NCI-H1048 (cell line): ENCODE results near the gene PMM2.

Experiments used
- DNase-seq: peaks from one replicate; lab custom pipeline; 2025; lab: John Stamatoyannopoulos, UW

PMM2 gene

DNA sequence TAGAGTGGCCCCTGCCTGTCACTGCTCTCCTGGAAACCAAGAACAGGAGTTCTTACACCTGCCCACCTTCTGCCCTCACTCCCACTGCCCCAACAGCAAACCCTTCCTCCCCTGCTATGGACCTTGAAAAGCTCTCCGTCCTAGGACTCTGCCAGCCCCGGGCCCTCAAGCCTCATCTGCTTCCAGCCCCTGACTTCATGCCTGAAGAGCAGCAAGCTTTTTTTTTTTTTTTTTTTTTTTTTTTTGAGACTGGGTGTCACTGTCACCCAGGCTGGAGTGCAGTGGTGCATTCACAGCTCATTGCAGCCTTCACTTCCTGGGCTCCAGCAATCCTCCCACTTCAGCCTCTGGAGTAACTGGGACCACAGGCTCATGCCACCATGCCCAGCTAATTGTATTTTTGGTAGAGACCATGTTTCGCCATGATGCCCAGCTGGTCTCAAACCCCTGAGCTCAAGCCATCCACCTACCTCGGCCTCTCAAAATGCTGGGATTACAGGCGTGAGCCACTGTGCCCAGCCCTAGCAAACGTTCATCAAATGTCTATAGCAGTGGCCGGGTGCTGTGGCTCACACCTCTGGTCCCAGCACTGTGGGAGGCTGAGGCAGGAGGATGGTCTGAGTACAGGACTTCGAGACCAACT lies 54.2 kb downstream of the PMM2 start:
- DNase-seq, result no peak

DNA sequence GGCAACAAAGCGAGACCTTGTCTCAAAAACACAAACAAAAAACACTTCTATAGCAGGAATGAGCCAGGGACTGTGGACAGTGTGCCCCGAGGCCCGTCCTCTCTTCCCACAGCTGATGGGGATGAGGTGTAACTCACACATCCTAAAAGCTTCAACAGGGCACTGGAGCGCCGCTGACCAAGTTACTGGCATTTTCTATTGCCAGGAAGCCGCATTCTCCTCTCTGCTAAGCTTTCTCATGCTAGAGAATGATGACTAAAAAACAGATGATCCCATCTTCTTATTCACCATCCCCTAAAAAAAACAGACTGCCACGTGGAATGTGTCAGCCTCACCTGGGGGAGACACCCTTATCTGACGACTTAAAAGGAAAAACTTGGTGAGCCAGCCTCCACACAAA lies 54.9 kb downstream of the PMM2 start:
- DNase-seq, result no peak

DNA sequence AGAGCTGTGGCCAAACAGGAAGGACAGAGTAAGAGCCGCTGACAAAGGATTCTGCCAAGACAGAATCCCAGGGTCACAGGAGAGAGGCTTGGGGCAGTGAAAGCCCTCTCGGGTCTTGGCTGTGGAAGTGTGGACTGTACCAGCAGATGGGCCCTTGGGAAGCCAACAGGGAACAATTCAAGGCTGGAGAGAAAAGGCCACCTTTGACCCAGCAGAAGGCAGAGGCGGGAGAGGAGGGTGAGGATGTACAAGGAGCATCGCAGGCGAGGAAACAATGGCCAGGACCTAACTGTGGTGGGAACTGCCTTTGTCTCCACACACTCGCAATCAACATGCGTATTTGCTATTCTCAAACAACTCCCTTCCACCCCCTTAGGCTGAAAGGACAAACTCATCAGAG lies 55.5 kb downstream of the PMM2 start:
- no peak for DNase-seq

DNA sequence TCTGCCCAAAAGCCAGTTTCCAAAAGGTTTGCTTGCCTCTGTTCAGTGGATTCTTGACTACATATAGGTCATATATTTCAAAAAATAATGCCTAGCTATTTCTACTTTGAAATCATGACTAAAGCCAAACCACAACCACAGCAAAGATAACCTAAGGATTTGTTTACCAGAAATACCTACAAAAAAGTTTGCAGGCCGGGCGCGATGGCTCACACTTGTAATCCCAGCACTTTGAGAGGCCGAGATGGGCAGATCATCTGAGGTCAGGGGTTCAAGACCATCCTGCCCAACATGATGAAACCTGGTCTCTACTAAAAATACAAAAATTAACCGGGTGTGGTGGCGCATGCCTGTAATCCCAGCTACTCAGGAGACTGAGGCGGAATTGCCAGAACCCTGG lies 56.0 kb downstream of the PMM2 start:
- DNase-seq, result no peak

DNA sequence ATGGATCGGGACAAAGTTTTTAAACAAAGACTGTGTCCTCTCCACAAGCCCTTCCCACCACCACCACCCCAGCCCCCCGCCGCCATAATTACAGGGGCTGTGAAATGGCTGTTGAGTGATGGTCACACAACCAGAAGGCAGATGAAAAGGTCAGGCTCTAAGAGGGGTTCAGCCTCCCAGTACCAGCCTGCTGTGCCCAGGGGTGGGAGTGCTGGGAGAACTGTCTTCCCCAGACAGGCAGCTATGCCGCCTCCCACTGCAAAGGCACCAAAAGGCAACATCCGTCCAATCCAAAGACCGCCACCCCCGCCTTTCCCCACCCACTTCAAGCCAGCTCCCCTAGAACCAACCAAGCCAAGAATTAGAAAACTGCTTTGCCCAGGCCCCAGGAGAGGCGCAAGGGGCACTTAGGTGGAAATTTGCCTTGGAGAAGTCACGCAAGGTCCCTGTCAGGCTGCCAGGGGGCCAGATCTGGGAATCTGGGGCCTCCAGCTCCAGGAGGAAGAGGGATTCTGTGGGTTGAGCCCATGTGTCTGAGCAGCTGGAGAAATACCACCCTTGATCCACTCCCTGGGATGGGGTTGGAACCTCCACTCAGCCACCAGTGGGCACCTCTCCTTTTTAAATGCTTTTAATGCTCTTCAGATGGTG lies 56.8 kb downstream of the PMM2 start:
- no peak for DNase-seq

DNA sequence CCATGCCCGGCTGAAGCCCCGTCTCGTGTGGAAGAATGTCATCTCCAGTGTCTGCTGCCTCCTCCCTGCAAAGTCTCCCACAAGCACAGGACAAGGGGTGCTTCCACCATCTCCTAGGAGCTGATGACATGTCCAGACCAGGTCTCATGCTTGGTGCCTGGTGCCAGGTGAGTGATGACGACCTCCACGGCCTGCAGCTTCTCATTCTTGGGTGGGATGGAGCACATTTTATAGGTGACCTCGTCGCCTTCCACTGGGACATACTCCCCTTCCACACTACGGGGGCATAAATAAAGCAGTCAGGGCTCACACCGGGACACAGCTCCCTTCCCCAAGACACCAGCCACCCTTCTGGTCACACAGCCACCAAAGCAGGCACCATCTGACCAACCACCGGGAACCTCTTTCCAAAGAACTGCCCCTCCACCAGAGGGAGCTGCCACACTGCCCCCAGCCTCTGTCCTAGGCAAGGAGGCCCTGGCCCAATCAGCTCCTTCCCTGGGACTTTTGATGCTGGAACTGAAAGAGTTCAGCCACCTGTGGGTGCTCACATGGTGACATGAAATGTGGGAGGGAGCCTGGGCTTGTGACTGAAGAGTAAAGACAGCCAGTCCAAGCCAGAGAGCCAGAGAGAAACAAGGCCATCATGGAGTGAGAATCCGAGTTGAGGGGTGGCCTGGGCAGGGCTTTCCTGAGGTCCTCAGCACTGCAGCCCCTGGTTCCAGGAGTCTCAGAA lies 57.6 kb downstream of the PMM2 start:
- no peak for DNase-seq

DNA sequence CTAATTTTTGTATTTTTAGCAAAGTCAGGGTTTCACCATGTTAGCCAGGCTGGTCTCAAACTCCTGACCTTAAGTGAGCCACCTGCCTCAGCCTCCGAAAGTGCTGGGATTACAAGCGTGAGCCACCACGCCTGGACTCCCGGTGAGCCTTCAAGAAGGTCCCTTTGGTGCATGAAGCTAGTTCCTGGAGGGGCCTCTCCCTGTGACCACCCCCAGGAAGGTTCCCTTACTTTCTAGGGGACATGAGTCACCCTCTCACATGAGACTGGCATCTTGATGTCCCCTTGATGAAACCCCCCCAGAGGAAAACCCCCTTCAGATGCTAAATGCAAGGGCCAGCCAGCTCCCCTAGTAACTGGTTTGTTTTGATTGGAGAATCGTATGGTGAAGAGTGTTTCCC lies 58.3 kb downstream of the PMM2 start:
- no peak for DNase-seq

DNA sequence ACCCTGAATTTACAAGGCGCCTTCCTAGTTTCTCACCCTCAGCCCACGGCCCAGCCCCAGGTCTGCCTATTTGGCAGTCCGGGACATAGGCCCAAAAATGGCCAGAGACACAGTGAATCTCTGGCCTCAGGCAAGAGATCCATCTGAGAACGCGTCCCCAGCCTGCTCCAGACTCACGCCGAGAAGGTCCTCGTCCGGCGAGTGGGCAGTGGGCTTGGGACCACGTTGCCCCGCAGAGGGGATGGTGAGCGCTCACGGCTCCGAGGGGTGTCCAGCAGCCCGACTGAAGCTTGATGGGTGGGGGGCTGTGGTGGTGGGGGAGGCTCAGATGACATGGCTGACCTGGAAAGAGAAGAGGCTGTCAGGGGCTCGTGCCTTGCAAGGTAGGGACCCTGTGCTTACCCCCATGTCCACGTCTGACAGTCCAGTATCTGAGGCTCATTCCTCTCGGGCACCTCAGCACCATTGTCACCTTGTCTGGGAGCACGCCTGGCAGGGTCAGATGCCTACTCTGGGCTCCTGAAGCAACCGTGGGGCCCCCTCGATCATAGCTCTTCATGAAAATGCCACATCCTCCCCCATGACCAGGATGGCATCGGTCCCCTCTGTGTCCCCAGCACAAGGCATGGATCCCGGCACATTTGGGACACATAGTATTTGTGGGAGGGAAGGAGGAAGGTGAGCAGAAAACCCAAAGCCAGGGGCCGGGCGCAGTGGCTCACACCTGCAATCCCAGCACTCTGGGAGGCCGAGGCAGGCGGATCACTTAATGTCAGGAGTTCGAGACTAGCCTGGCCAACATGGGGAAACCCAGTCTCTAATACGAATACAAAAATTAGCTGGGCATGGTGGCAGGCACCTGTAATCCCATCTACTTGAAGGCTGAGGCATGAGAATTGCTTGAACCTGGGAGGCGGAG lies 61.6 kb downstream of the PMM2 start:
- DNase-seq, result no peak

DNA sequence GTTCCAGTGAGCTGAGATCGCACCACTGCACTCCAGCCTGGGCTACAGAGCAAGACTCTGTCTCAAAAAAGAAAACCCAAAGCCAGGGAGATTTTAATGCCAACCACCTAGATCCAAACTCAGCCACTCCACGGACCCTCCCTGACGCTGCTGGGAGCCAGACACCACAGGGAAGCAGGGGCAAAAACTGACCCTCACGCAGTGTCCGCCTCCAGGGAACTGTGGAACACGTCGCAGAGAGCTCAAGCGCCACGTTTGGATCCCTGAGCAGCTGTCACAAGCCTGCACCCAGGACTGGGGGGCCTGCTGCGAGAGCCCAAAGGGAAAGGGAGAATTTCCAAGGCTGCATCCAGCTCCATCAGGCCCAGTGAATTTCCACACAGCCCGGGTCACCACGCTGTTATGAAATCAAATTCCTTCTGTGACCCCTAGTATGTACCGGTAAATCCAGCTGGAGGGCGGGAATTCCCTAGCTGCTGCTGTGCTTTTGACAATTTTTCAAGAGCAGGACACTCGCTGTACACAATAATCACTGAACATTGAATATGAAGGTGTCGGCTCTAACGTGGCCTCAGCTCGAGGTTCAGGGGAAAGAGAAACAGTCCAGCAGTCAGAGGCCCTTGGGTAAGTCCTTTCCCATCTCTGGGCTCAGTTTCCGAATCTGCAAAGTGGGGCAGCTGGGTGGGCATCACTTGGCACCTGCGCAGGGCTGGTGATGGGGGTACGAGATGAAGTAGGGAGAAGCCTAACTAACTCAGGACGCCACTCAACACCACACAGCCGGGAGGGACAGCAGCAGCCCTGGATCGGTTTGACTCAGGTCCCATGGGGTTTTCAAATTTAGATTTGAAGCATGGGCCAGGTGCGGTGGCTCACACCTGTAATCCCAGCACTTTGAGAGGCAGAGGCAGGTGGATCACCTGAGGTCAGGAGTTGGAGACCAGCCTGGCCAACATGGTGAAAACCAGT lies 62.6 kb downstream of the PMM2 start:
- no peak for DNase-seq

DNA sequence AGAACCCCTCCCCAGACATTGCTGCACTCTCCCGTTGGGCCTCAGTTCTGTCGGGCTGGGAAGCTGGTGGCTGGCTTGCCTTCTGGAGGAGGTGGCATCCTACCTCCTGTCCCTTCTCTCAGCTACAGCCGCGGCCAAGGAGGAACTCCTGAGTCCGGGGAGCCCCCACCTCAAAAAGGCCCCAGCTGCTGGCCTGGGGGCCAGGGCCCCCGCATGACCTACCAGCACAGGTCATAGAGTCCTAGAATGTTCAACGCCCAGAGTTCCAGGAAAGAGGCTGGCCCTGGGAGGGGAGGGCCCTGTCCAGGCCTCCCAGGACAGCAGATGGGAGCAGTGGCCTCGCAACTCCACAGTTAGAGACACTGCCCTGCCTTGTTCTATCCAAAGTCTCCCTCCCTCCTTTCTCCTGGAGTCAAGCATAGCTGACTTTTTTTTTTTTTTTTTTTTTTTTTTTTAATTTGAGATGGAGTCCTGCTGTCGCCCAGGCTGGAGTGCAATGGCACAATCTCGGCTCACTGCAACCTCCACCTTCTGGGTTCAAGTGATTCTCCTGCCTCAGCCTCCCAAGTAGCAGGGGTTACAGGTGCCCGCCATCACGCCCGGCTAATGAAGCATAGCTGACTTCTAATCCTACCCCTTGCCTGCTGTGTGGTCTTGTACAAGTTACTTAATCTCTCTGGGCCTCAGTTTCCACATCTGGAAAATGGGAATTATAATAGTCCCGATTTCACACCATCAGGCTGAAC lies 64.1 kb downstream of the PMM2 start:
- no peak for DNase-seq

DNA sequence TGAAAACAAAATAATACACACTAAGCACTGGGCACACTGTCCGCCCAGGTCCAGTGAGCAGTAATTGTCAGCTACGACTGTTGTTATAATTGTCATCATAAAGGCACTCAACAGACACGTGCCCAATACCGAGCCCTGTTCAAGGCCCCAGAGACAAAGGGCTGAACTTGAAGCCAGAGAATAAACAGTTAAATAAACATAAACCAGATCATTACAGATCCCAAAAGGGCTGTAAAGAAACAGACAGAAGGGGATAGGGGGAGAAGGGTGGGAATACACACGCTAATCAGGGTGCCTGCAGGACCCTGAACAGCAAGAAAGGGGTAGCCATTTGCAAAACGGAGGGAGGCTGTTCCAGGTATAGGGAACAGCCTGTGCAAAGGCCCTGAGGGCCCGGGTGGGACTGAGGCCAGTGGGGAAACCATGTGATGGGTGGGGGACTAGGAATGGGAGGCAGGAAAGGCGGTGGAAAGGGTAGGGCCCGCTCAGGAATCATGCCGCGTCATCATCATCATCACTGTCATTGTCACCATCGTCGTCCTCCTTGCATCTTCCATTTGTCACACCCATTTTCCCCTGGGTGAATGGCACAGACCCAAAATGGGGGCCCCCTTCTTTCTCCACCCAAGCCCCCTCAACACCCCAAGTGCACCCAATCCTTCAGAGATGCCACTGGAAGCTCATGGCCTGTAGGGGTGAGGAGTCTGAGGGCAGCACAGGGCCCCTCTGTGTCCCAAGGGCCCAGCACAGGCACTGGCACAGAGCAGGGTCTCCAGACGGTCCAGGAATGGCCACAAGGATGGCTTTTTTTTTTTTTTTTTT lies 64.9 kb downstream of the PMM2 start:
- DNase-seq, result no peak

DNA sequence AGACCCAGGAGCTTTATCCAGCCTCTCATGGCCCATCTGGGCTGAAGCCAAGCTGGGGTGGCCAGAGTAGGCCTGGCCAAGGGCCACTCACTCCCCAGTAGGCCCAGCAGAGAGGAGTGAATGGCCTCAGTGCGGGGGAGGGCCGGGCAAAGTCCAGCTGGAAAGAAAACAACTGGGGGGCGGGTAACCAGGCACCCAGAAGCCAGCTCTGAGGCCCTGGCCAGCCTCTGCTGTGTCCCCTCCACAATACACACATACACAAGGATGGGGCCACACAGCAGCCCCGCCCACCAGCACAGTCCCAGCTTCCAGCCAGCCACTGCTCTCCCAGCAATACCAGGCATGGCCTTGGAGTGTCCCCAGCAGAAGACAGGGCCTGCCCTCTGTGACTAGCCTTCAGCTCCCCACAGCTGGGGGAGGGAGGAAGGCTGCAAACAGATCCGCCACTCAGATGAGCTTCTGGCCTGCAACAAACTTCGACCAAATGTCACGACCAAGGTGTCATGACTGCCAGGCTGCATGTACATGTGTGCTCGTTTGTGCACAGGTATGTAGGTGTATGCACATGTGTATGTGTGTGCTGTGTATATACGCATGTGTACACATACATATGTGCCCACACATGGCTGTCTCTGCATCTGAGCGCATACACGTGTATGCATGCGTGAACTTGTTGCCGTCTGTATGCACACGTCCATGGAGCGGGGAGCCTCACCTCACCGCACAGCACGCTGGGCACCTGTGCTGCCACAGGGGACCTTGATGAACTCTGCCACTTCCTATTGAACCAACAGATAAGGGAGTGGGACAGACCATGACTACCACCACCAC lies 66.2 kb downstream of the PMM2 start:
- no peak for DNase-seq

DNA sequence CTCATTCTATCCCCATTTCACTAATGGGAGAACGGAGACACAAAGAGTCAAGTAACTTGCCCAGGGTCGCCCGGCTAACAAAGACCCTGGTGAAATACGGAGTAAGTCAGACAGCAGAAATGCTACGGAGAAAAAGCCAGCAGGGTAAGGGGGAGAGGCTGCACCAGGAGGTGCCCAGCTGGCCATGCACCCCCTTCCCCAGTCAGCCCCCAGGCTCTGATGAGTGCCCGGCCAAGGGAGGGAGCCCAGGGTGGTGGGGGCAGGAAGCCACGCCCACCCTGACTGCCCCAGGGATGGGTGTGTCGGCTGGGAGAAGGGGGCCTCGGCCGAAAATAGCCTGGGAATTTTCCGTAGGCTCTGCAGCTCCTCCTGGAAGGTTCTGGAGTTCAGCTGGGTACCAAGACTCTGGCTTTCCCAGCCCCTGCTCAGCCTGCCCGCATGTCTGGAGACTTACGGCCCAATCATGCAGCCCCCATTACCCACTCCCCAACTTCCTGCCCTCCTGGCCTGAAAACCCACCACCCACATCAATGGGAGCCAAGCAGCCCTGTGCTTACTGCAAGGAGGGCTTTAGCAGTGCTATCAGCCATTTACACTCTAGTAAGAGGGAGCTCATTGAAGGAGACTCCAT lies 67.0 kb downstream of the PMM2 start:
- no peak for DNase-seq

DNA sequence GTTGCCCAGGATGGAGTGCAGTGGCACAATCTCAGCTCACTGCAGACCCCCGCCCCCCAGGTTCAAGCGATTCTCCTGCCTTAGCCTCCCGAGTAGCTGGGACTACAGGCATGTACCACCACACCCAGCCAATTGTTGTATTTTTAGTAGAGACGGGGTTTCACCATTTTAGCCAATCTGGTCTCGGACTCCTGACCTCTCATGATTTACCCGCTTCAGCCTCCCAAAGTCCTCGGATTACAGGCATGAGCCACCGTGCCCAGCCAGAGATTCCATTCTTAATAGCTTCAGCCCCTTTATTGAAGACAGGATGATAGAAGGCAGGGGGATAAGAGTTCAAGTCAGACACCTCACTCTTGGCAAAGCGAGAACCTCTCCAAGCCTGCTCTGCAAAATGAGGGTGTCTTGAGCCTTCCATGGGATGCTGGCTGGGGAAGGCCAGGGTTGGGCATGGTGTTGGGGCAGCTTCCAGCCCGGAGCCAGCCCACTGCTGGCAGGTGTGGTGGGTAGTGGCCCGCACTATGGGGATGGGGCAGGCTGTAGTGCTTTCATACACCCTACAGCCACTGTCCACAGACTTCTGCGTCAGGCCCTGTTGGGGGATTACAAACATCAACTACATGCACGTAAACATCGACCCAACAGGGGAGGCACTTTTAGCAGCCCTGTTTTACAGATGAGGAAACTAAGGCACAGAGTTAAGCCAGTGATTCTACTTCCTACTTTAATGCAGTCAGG lies 67.7 kb downstream of the PMM2 start:
- no peak for DNase-seq

DNA sequence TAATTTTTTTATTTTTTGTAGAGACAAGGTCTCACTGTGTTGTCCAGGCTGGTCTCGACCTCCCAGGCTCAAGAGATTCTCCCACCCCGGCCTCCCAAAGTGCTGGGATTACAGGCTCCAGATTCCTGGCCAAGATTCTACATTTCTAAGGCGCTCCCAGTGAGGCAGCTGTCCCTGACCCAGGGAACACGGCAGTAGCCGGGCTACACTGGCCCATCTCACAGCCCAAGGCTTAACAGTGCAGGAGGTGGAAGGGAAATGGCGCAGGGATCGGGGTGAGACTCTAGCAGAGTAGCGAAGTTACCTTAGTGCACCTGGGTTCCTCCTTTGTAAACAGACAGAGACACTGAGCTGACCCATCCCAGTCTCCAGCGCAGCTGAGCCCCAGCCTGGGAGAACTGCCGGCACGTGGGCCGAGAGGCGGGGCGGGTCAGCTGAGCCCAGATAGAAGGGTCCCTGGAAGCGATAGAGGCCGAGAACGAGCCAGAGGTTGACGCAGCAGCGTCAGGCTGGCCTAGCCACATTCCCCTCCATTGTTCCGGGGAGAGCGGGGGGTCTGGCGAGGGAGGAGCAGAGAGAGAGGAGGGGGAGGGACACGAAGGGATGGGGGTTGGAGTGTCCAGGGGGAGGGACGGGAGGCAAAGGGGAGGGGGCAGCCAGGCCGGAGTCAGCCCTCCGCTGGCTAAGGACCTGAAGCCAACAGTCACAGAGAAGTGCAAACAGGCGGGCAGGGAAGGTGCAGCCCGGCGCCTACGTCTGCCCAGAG lies 68.7 kb downstream of the PMM2 start:
- DNase-seq, result no peak

DNA sequence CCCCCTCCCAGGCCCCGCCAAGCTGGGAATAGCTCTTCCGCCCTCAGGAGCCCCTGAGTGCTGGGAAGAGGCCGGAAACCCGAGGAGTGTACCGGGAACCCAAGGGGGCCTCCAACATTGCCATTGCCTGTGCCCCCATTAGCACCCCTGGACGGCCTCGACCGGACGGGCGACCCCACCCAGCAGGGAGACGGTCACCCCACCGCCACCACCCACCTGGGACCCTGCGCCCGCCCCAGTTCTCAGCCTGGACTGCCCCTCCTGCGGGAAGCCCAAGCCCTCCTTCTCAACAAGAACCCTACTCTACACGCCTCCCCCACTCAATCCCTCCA lies 69.2 kb downstream of the PMM2 start:
- DNase-seq, result no peak
